Esophagus muscularis mucosa (tissue), 4 donors: ENCODE data around the gene MAPK14. TPM values are rescaled to one million over a fixed set of nuclear protein-coding genes. Genes with fewer than 3 reads are reported as not detected.

ENCODE experiments used
- DNase-seq: peaks from one replicate; pipeline ENCODE4 v3.0.0-alpha.2; 2017; ENCODE audit errors: extremely low spot score
- H3K27ac ChIP-seq, 4 donors: fragments of 200-600 bp; sonication (generic); replicated peaks in 1 of 4; 1 replicate in 3 of 4; 2 replicates in 1 of 4; pipeline ENCODE4 v1.5.1; 2016 to 2019; ENCODE audit warnings: mild to moderate bottlenecking in 1 of 4
- H3K27me3 ChIP-seq, 4 donors: fragments of 200-600 bp; sonication (generic); one replicate each; pipeline versions ENCODE4 v1.5.1 to v1.6.0; 2016 to 2019
- H3K36me3 ChIP-seq, 4 donors: fragments of 200-600 bp; sonication (generic); one replicate each; pipeline ENCODE4 v1.5.1; 2016 to 2019
- H3K4me1 ChIP-seq, 4 donors: fragments of 200-600 bp; sonication (generic); one replicate each; pipeline ENCODE4 v1.5.1; 2016 to 2019
- H3K4me3 ChIP-seq, 4 donors: fragments of 200-600 bp; sonication (generic); 1 replicate in 2 of 4; 2 replicates in 2 of 4; pipeline ENCODE4 v1.5.1; 2016 to 2019; ENCODE audit warnings: mild to moderate bottlenecking in 4 of 4, moderate library complexity in 1 of 4
- H3K9me3 ChIP-seq, 4 donors: fragments of 200-600 bp; sonication (generic); 1 replicate in 3 of 4; 2 replicates in 1 of 4; pipeline ENCODE4 v1.5.1; 2016 to 2019
- EP300 ChIP-seq: sonication (generic); formaldehyde crosslinking; IDR thresholded peaks from one replicate; pipeline ENCODE4 v1.6.1; 2017; ENCODE audit warnings: antibody characterized with exemption
- POLR2A ChIP-seq: fragments of 450-650 bp; IDR thresholded peaks from one replicate; pipeline ENCODE4 v1.6.1; 2017; ENCODE audit warnings: antibody characterized with exemption, moderate library complexity, mild to moderate bottlenecking, low read depth
- POLR2AphosphoS5 ChIP-seq, 2 donors: sonication (generic); formaldehyde crosslinking; IDR thresholded peaks; one replicate each; pipeline ENCODE4 v1.6.1; 2017; ENCODE audit warnings: antibody characterized with exemption in 2 of 2
- WGBS: methylation state at CpG from one replicate; pipeline ENCODE4 v1.1.5; 2018; 5-methylcytosine and 5-hydroxymethylcytosine counted together
- intact Hi-C: fragments of 100-400 bp; cut with DNase I; formaldehyde crosslinking; loops from one replicate; pipeline ENCODE4 v1.15.1; 2023
- total RNA-seq, 4 donors: library from RNA; depleted of rRNA; stranded (reverse); fragments of >200 nt; gene quantifications; one replicate each; pipeline versions ENCODE4 v1.1.0 to v1.2.1, GENCODE V29; 2016
- TF ChIP-seq, protein P1 (sequence below), 3 experiments: fragments of 200-600 bp in 2 of 3; fragments of 450-650 bp in 1 of 3; sonication (generic) in 2 of 3; IDR thresholded peaks; one replicate each; pipeline ENCODE4 v1.5.1; 2017 to 2019; ENCODE audit warnings: antibody characterized with exemption in 3 of 3, mild to moderate bottlenecking in 2 of 3, moderate library complexity in 1 of 3

The MAPK14 gene
- total RNA-seq, 4 donors from 2014 or later: 53.2 to 70.7 (median 66.9) TPM

DNA sequence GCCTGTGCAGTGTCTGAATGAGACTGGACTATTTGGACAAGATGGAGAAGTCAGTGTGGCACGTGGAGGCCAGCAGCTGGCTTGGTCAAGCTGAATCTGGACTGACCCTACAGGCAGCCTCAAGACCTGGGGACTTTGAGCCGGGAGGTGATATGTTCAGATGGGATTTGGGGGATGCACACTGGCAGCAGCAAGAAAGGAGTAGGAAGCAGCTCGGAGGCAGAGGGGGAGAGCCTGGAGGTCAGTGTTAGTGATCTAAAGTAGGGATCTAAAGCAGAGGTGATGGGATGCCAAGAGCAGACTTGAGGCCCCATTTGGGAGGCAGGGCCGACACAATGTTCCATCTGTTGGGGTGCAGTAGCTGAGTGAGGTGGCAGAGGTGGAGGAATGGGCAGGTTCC, 105.5 kb downstream of the MAPK14 start:
- peaks cover 14 to 30% (median 29%) of the 10 kb centered on the region in 4 donors for H3K4me1 ChIP-seq
- H3K27ac ChIP-seq: no peak overlapping the region
- no peak for TF ChIP-seq POLR2A
- TF ChIP-seq POLR2AphosphoS5 (IDR thresholded peaks at IDR 0.05): no peak
- TF ChIP-seq EP300: no peak
- TF ChIP-seq, protein P1, sequence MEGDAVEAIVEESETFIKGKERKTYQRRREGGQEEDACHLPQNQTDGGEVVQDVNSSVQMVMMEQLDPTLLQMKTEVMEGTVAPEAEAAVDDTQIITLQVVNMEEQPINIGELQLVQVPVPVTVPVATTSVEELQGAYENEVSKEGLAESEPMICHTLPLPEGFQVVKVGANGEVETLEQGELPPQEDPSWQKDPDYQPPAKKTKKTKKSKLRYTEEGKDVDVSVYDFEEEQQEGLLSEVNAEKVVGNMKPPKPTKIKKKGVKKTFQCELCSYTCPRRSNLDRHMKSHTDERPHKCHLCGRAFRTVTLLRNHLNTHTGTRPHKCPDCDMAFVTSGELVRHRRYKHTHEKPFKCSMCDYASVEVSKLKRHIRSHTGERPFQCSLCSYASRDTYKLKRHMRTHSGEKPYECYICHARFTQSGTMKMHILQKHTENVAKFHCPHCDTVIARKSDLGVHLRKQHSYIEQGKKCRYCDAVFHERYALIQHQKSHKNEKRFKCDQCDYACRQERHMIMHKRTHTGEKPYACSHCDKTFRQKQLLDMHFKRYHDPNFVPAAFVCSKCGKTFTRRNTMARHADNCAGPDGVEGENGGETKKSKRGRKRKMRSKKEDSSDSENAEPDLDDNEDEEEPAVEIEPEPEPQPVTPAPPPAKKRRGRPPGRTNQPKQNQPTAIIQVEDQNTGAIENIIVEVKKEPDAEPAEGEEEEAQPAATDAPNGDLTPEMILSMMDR (IDR thresholded peaks at IDR 0.05): no peak
- H3K36me3 ChIP-seq: no peaks in the 10 kb centered on the region
- no peaks in the 10 kb centered on the region for H3K9me3 ChIP-seq
- H3K27me3 ChIP-seq: peaks cover 0 to 51% (median 7%) of the 10 kb centered on the region in 4 donors
- H3K4me3 ChIP-seq: no peak overlapping the region
- DNase-seq: no peak
- 100% methylated on average over 4 of the region's 4 CpGs for WGBS
- intact Hi-C loops: no loop called here

DNA sequence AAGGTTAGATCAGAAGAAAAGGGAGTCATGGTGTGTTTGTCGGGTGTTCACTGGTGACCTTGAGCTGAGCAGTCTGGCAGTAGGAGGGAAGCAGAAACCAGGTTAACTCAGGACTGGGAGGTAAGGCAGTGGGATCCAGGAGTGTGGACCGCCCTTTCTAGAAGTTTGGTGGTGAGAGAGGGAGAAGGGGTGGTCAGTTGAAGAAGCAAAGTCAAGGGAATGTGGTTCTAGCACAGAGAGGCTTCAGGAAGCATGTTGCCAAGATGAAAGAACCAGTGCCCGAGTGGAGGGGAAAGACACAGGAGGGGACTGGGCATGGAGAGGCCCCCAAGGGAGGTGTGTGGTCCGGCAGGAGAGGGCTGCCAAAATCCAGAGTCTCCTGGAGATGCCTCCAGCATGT, 106.3 kb downstream of the MAPK14 start:
- WGBS: 98% methylated on average over 4 of the region's 4 CpGs
- Histone ChIP-seq H3K27ac (no peak overlapping the region), H3K4me3 (no peak overlapping the region), H3K9me3 (no peaks in the 10 kb centered on the region), H3K27me3 (peaks cover 0 to 43% (median 7%) of the 10 kb centered on the region in 4 donors), H3K36me3 (peaks cover 0 to 7% (median 3%) of the 10 kb centered on the region in 4 donors), H3K4me1 (peaks cover 14 to 30% (median 29%) of the 10 kb centered on the region in 4 donors)
- TF ChIP-seq, protein P1 (IDR thresholded peaks at IDR 0.05): no peak
- no peak for TF ChIP-seq POLR2AphosphoS5 (IDR thresholded peaks at IDR 0.05)
- TF ChIP-seq EP300: no peak
- TF ChIP-seq POLR2A: no peak
- no peak for DNase-seq
- intact Hi-C loops: no loop called here

DNA sequence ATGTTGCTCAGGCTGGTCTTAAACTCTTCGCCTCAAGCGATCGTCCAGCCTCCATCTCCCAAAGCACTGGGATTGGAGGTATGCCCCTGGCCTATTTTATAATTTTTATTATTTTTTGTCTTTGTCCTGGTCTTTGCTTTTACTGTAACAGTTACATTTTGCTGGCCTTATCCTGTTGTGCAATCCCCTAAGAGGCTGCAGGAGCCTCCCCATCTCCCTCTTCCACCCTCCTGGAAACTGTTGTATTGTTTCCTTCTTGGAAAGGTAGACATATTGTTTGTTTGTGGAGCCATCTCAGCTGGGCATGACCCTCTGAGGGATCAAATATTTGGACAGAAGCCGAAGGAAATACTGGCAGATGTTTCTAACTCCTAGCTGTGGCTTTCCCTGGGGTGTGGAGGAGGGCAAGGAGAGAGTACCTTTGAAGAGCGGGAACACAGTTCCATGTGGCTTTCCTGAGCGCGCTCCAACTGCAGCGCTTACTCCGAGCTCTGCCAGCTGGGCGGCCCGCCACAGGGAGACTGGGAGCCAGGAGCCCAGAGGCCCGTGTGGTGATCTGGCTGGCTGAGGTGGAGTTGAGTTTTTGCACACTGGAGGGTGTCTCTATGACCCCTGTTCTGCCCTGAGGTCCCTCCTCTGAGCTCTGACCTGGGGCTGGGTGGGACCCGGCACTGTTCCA, 107.6 kb downstream of the MAPK14 start:
- TF ChIP-seq, protein P1 (IDR thresholded peaks at IDR 0.05): no peak
- H3K9me3 ChIP-seq: no peaks in the 10 kb centered on the region
- peaks cover 18 to 24% (median 23%) of the 10 kb centered on the region in 4 donors for H3K4me1 ChIP-seq
- peaks cover 0 to 32% (median 5%) of the 10 kb centered on the region in 4 donors for H3K27me3 ChIP-seq
- H3K27ac ChIP-seq: no peak overlapping the region
- H3K36me3 ChIP-seq: peaks cover 0 to 8% (median 4%) of the 10 kb centered on the region in 4 donors
- intact Hi-C loops: no loop called here
- no peak for DNase-seq
- no peak overlapping the region for H3K4me3 ChIP-seq
- WGBS: 83% methylated on average over 12 of the region's 13 CpGs

DNA sequence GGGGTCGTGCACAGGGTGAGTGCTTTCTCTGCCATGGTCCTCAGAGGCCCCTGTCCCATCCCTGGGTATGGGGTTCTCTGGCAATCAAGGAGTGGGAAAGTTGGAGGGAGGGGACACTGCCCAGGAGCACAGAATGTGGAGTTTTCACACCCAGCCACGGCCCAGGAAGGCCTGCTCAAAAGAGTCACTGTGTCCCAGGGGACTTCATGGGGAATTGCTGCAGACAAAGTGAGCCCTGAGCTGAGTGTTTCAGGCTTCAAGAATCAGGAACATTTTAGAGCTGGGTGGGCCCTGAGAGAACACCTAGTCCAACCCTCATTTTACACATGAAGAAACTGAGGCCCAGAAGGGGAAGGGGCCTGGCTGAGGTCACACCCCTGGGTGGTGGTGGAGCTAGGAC, 108.4 kb downstream of the MAPK14 start:
- Histone ChIP-seq H3K27ac (no peak overlapping the region), H3K36me3 (peaks cover 0 to 8% (median 4%) of the 10 kb centered on the region in 4 donors), H3K9me3 (no peaks in the 10 kb centered on the region), H3K27me3 (peaks cover 0 to 24% (median 1%) of the 10 kb centered on the region in 4 donors), H3K4me1 (peaks cover 12 to 17% (median 15%) of the 10 kb centered on the region in 4 donors), H3K4me3 (no peak overlapping the region)
- intact Hi-C loops: no loop called here
- DNase-seq: no peak
- WGBS: 94% methylated on average over 2 of the region's 2 CpGs
- TF ChIP-seq EP300: no peak
- TF ChIP-seq, protein P1 (IDR thresholded peaks at IDR 0.05): no peak
- no peak for TF ChIP-seq POLR2A
- no peak for TF ChIP-seq POLR2AphosphoS5 (IDR thresholded peaks at IDR 0.05)

DNA sequence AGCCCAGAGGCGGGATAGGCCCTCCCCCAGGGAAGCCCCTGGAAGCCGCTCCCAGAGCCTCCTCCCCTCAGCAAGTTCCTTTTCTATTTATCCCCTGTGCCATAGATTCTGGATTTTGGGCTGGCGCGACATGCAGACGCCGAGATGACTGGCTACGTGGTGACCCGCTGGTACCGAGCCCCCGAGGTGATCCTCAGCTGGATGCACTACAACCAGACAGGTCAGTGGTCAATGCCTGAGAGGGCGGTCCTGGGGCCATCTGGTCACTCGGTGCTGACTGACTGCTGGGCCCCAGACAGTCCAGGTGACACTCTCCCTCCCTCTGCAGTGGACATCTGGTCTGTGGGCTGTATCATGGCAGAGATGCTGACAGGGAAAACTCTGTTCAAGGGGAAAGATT, 108.9 kb downstream of the MAPK14 start:
- H3K4me1 ChIP-seq: peaks cover 7 to 12% (median 10%) of the 10 kb centered on the region in 4 donors
- H3K27me3 ChIP-seq: peaks cover 0 to 19% (median 0%) of the 10 kb centered on the region in 4 donors
- no peak overlapping the region for H3K27ac ChIP-seq
- 94% methylated on average over 7 of the region's 12 CpGs for WGBS
- H3K4me3 ChIP-seq: no peak overlapping the region
- DNase-seq: no peak
- intact Hi-C loops: no loop called here
- H3K9me3 ChIP-seq: no peaks in the 10 kb centered on the region
- TF ChIP-seq EP300 (no peak), POLR2AphosphoS5 (IDR thresholded peaks at IDR 0.05) (no peak), POLR2A (no peak)
- TF ChIP-seq, protein P1 (IDR thresholded peaks at IDR 0.05): no peak
- H3K36me3 ChIP-seq: peaks cover 0 to 8% (median 4%) of the 10 kb centered on the region in 4 donors
